HEK293 (cell line): ENCODE results near the gene TCIRG1.

Experiments
- CTCF ChIA-PET: fragments of 350-600 bp; formaldehyde crosslinking; extraction: SDS; loops from one replicate; lab custom pipeline; 2021; ENCODE audit warnings: antibody characterized with exemption; lab: Yijun Ruan, JAX
- POLR2A ChIA-PET: fragments of 300-600 bp; formaldehyde crosslinking; extraction: SDS; loops from one replicate; lab custom pipeline; 2020; ENCODE audit warnings: antibody characterized with exemption, inconsistent platforms; lab: Yijun Ruan, JAX
- H3K27ac ChIP-seq: fragments of 200-500 bp; sonication (Bioruptor generic); 2 replicates; pipeline ENCODE4 v1.5.1; 2014; ENCODE audit warnings: low read depth, low read length, control low read depth, inconsistent platforms; ENCODE audit errors: extremely low read depth
- H3K36me3 ChIP-seq, 2 experiments: fragments of 200-500 bp in 1 of 2; sonication (Bioruptor generic) in 1 of 2; 1 replicate in 1 of 2; 2 replicates in 1 of 2; pipeline ENCODE4 v1.5.1; 2014 to 2017; ENCODE audit warnings: inconsistent platforms in 2 of 2, low read length in 2 of 2; ENCODE audit not compliant: control insufficient read depth in 2 of 2, insufficient read depth in 1 of 2
- H3K4me1 ChIP-seq: fragments of 200-500 bp; sonication (Bioruptor generic); 2 replicates; pipeline ENCODE4 v1.5.1; 2014; ENCODE audit warnings: mild to moderate bottlenecking, low read length, inconsistent platforms; ENCODE audit not compliant: control insufficient read depth, insufficient read depth
- H3K4me3 ChIP-seq: 2 replicates; pipeline ENCODE4 v1.5.1; 2011; ENCODE audit warnings: low read depth, mild to moderate bottlenecking, control low read depth, low read length, moderate library complexity
- H3K9me3 ChIP-seq: fragments of 200-500 bp; sonication (Bioruptor generic); 2 replicates; pipeline ENCODE4 v1.5.1; 2014; ENCODE audit warnings: low read depth, low read length, inconsistent platforms; ENCODE audit not compliant: control insufficient read depth, insufficient read depth
- GLIS1 ChIP-seq: fragments of 450-650 bp; formaldehyde crosslinking; IDR thresholded peaks from 2 replicates; pipeline ENCODE4 v1.5.1; 2016; ENCODE audit warnings: missing biosample characterization, missing genetic modification characterization
- GLIS2 ChIP-seq: fragments of 450-650 bp; formaldehyde crosslinking; IDR thresholded peaks from 2 replicates; pipeline ENCODE4 v1.5.1; 2016; ENCODE audit warnings: missing biosample characterization, missing genetic modification characterization
- HOXA7 ChIP-seq: sonication (generic); formaldehyde crosslinking; IDR thresholded peaks from 2 replicates; pipeline ENCODE4 v1.8.1; 2022; ENCODE audit warnings: missing genetic modification reagents, borderline replicate concordance
- HOXD13 ChIP-seq: sonication (generic); formaldehyde crosslinking; IDR thresholded peaks from 2 replicates; pipeline ENCODE4 v1.8.0; 2022; ENCODE audit warnings: missing genetic modification reagents, borderline replicate concordance
- IKZF3 ChIP-seq: fragments of 450-650 bp; IDR thresholded peaks from 2 replicates; pipeline ENCODE4 v1.5.0; 2018; ENCODE audit warnings: missing biosample characterization, mild to moderate bottlenecking, missing genetic modification characterization, moderate library complexity
- KLF7 ChIP-seq: fragments of 450-650 bp; formaldehyde crosslinking; IDR thresholded peaks from 2 replicates; pipeline ENCODE4 v1.5.1; 2016; ENCODE audit warnings: missing biosample characterization, missing genetic modification characterization, borderline replicate concordance
- OSR2 ChIP-seq: fragments of 450-650 bp; formaldehyde crosslinking; IDR thresholded peaks from 2 replicates; pipeline ENCODE4 v1.5.1; 2016; ENCODE audit warnings: missing biosample characterization, missing genetic modification characterization
- REPIN1 ChIP-seq: fragments of 450-650 bp; formaldehyde crosslinking; IDR thresholded peaks from 2 replicates; pipeline ENCODE4 v1.5.1; 2017; ENCODE audit warnings: missing biosample characterization, missing genetic modification characterization, low read depth
- SP3 ChIP-seq: fragments of 450-650 bp; formaldehyde crosslinking; IDR thresholded peaks from 2 replicates; pipeline ENCODE4 v1.5.1; 2016; ENCODE audit warnings: missing biosample characterization, missing genetic modification characterization
- TRIM28 ChIP-seq: IDR thresholded peaks from 2 replicates; pipeline ENCODE4 v1.6.1; 2011; ENCODE audit warnings: low read length, control low read depth, borderline replicate concordance
- ZBTB20 ChIP-seq: fragments of 450-650 bp; formaldehyde crosslinking; IDR thresholded peaks from 2 replicates; pipeline ENCODE4 v1.5.1; 2016; ENCODE audit warnings: missing biosample characterization, missing genetic modification characterization
- ZBTB7A ChIP-seq: fragments of 450-650 bp; formaldehyde crosslinking; IDR thresholded peaks from 2 replicates; pipeline ENCODE4 v1.5.1; 2016; ENCODE audit warnings: low read depth, missing biosample characterization, missing genetic modification characterization
- ZNF133 ChIP-seq: fragments of 450-650 bp; formaldehyde crosslinking; IDR thresholded peaks from 2 replicates; pipeline ENCODE4 v1.5.1; 2016; ENCODE audit warnings: missing biosample characterization, missing genetic modification characterization
- ZNF16 ChIP-seq: fragments of 450-650 bp; formaldehyde crosslinking; IDR thresholded peaks from 2 replicates; pipeline ENCODE4 v1.5.1; 2016; ENCODE audit warnings: low read depth, missing biosample characterization, missing genetic modification characterization
- ZNF19 ChIP-seq: fragments of 450-650 bp; formaldehyde crosslinking; IDR thresholded peaks from 2 replicates; pipeline ENCODE4; 2016; ENCODE audit warnings: missing biosample characterization, missing genetic modification characterization, low read depth
- ZNF324 ChIP-seq: fragments of 450-650 bp; formaldehyde crosslinking; IDR thresholded peaks from 2 replicates; pipeline ENCODE4 v1.5.1; 2016; ENCODE audit warnings: missing biosample characterization, missing genetic modification characterization
- ZNF341 ChIP-seq: fragments of 450-650 bp; formaldehyde crosslinking; IDR thresholded peaks from 2 replicates; pipeline ENCODE4; 2016; ENCODE audit warnings: low read depth, missing biosample characterization, missing genetic modification characterization
- ZNF354C ChIP-seq: fragments of 450-650 bp; formaldehyde crosslinking; IDR thresholded peaks from 2 replicates; pipeline ENCODE4 v1.5.1; 2016; ENCODE audit warnings: missing biosample characterization, missing genetic modification characterization, low read depth, borderline replicate concordance
- ZNF37A ChIP-seq: fragments of 450-650 bp; IDR thresholded peaks from 2 replicates; pipeline ENCODE4 v1.5.1; 2018; ENCODE audit warnings: missing biosample characterization, missing genetic modification characterization
- ZNF433 ChIP-seq: fragments of 450-650 bp; formaldehyde crosslinking; IDR thresholded peaks from 2 replicates; pipeline ENCODE4 v1.5.1; 2016; ENCODE audit warnings: missing biosample characterization, missing genetic modification characterization, low read depth
- ZNF48 ChIP-seq: fragments of 450-650 bp; formaldehyde crosslinking; IDR thresholded peaks from 2 replicates; pipeline ENCODE4 v1.5.1; 2016; ENCODE audit warnings: missing biosample characterization, missing genetic modification characterization
- ZNF510 ChIP-seq: fragments of 450-650 bp; formaldehyde crosslinking; IDR thresholded peaks from 2 replicates; pipeline ENCODE4 v1.5.1; 2018; ENCODE audit warnings: mild to moderate bottlenecking, missing genetic modification characterization, missing biosample characterization; ENCODE audit not compliant: insufficient replicate concordance
- ZNF529 ChIP-seq: fragments of 450-650 bp; formaldehyde crosslinking; IDR thresholded peaks from 2 replicates; pipeline ENCODE4 v1.5.1; 2017; ENCODE audit warnings: missing genetic modification characterization, missing biosample characterization; ENCODE audit not compliant: insufficient replicate concordance
- ZNF548 ChIP-seq: fragments of 450-650 bp; formaldehyde crosslinking; IDR thresholded peaks from 2 replicates; pipeline ENCODE4 v1.5.1; 2016; ENCODE audit warnings: missing biosample characterization, missing genetic modification characterization
- TF ChIP-seq, protein P1 (sequence below): fragments of 450-650 bp; formaldehyde crosslinking; IDR thresholded peaks from 2 replicates; pipeline ENCODE4 v1.5.1; 2016; ENCODE audit warnings: missing biosample characterization, missing genetic modification characterization, low read depth
- TF ChIP-seq, protein P2 (sequence below): fragments of 450-650 bp; formaldehyde crosslinking; IDR thresholded peaks from 2 replicates; pipeline ENCODE4 v1.5.1; 2016; ENCODE audit warnings: missing biosample characterization, missing genetic modification characterization
- TF ChIP-seq, protein P3 (sequence below): IDR thresholded peaks from 2 replicates; pipeline ENCODE4 v1.6.1; 2011; ENCODE audit warnings: mild to moderate bottlenecking, low read depth, low read length, borderline replicate concordance
- TF ChIP-seq, protein P4 (sequence below): fragments of 450-650 bp; formaldehyde crosslinking; IDR thresholded peaks from 2 replicates; pipeline ENCODE4 v1.5.1; 2016; ENCODE audit warnings: missing biosample characterization, missing genetic modification characterization

TCIRG1 gene

DNA sequence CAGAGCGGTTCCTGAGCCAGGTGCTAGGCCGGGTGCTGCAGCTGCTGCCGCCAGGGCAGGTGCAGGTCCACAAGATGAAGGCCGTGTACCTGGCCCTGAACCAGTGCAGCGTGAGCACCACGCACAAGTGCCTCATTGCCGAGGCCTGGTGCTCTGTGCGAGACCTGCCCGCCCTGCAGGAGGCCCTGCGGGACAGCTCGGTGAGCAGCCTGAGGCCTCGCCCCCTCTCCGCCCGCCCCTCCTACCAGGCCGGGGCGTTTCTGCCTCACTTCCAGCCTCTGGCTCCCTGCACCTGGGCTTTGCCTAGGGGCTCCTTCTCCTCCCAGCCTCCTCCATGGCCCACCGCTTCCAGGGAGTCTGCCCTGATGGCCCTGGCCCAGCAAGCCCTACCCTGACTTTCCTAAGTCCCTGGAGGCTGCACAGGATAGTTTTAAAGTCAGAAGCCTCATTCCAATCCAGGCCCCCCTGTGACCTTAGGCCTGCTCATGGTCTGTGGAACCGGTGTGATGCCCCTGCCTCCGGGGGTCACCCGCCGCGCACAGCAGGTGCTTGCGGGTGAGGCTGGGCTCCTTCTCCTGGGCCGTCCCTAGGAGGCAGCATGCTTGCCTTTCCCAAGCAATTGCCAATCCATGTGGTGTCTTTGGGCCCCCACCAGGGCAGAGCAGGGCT lies 5.5 kb downstream of the TCIRG1 start (continued):
- TF ChIP-seq, protein P1, sequence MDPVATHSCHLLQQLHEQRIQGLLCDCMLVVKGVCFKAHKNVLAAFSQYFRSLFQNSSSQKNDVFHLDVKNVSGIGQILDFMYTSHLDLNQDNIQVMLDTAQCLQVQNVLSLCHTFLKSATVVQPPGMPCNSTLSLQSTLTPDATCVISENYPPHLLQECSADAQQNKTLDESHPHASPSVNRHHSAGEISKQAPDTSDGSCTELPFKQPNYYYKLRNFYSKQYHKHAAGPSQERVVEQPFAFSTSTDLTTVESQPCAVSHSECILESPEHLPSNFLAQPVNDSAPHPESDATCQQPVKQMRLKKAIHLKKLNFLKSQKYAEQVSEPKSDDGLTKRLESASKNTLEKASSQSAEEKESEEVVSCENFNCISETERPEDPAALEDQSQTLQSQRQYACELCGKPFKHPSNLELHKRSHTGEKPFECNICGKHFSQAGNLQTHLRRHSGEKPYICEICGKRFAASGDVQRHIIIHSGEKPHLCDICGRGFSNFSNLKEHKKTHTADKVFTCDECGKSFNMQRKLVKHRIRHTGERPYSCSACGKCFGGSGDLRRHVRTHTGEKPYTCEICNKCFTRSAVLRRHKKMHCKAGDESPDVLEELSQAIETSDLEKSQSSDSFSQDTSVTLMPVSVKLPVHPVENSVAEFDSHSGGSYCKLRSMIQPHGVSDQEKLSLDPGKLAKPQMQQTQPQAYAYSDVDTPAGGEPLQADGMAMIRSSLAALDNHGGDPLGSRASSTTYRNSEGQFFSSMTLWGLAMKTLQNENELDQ: no peak
- no peak for TF ChIP-seq ZNF16 (tag by site-specific recombination)
- TF ChIP-seq IKZF3 (tag by site-specific recombination): no peak
- no peak for TF ChIP-seq OSR2
- no peak for TF ChIP-seq ZNF548
- no peak for TF ChIP-seq ZNF19 (tag by site-specific recombination)
- TF ChIP-seq ZNF133: no peak
- no peak for TF ChIP-seq GLIS1
- TF ChIP-seq, protein P2, sequence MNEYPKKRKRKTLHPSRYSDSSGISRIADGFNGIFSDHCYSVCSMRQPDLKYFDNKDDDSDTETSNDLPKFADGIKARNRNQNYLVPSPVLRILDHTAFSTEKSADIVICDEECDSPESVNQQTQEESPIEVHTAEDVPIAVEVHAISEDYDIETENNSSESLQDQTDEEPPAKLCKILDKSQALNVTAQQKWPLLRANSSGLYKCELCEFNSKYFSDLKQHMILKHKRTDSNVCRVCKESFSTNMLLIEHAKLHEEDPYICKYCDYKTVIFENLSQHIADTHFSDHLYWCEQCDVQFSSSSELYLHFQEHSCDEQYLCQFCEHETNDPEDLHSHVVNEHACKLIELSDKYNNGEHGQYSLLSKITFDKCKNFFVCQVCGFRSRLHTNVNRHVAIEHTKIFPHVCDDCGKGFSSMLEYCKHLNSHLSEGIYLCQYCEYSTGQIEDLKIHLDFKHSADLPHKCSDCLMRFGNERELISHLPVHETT (tag by site-specific recombination): no peak
- TF ChIP-seq ZNF433: no peak
- TF ChIP-seq, protein P3, sequence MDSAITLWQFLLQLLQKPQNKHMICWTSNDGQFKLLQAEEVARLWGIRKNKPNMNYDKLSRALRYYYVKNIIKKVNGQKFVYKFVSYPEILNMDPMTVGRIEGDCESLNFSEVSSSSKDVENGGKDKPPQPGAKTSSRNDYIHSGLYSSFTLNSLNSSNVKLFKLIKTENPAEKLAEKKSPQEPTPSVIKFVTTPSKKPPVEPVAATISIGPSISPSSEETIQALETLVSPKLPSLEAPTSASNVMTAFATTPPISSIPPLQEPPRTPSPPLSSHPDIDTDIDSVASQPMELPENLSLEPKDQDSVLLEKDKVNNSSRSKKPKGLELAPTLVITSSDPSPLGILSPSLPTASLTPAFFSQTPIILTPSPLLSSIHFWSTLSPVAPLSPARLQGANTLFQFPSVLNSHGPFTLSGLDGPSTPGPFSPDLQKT: no peak
- TF ChIP-seq ZNF510 (tag by site-specific recombination): no peak
- TF ChIP-seq ZNF354C (tag by site-specific recombination): no peak
- no peak for TF ChIP-seq ZNF37A

DNA sequence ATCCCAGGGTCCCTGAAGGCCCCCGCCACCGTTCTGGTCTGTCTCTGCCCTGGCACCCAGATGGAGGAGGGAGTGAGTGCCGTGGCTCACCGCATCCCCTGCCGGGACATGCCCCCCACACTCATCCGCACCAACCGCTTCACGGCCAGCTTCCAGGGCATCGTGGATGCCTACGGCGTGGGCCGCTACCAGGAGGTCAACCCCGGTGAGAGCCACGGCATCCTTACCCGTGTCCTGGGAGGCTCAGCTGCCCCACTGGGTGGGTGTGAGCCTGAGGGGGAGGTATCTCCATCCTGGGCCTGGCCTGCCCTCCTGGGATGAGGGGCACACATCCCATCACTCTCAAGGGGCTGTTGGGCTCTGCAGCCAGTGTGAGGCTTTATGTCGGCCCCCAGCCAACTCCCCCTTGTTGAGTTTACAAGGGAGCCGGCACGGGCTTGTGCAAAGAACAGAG lies 6.1 kb downstream of the TCIRG1 start:
- ChIA-PET CTCF (interaction anchor here (0.6 kb wide), 1 partner anchor 149 kb away, joined by 4 read pairs; no protein-coding TSS in a partner anchor), POLR2A (no interaction called here)
- H3K4me3 ChIP-seq: no peak overlapping the region
- peaks cover 0 to 14% of the 10 kb centered on the region in 2 experiments; a peak in 1 of 3 replicates for H3K36me3 ChIP-seq
- no peaks in the 10 kb centered on the region for H3K4me1 ChIP-seq
- H3K9me3 ChIP-seq: no peaks in the 10 kb centered on the region
- no peak overlapping the region for H3K27ac ChIP-seq
- TF ChIP-seq GLIS2 (tag by site-specific recombination) (peak; percentile 23; the same call in 1 of the 2 replicates), ZNF48 (tag by site-specific recombination) (no peak)

DNA sequence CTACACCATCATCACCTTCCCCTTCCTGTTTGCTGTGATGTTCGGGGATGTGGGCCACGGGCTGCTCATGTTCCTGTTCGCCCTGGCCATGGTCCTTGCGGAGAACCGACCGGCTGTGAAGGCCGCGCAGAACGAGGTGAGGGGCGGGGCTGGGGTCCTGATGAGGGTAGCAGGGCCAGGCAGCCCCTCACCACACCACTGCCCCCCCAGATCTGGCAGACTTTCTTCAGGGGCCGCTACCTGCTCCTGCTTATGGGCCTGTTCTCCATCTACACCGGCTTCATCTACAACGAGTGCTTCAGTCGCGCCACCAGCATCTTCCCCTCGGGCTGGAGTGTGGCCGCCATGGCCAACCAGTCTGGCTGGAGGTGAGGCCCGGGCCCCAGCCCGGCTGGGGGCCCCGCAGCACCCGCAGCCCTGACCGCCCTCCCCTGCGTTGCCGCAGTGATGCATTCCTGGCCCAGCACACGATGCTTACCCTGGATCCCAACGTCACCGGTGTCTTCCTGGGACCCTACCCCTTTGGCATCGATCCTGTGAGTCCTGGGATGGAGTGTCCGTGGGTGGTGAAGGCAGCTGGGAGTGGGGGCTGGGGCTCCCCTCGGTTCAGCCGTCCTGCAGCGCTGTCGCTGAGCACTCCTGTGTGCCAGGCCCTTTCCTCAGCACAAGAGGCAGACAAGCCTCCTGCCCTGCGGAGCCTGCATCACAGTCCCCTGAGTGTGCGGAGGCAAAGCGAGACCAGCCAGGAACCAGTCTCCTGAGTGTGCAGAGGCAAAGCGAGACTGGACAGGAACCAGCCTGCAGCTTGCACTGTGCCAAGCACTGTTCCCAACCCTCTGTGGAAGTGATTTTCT lies 8.8 kb downstream of the TCIRG1 start:
- Histone ChIP-seq H3K4me3 (no peak overlapping the region), H3K36me3 (peaks cover 0 to 28% of the 10 kb centered on the region in 2 experiments; a peak in 1 of 3 replicates), H3K9me3 (no peaks in the 10 kb centered on the region), H3K4me1 (no peaks in the 10 kb centered on the region), H3K27ac (no peak overlapping the region)
- CTCF ChIA-PET: no interaction called here
- POLR2A ChIA-PET: interaction anchor here (0.6 kb wide), 1 partner anchor 8 kb away, joined by 6 read pairs; no protein-coding TSS in a partner anchor
- TF ChIP-seq TRIM28 (no peak), SP3 (tag by site-specific recombination) (no peak), HOXA7 (CRISPR knock-in tag) (no peak), ZNF324 (tag by site-specific recombination) (no peak), KLF7 (tag by site-specific recombination) (no peak), ZNF341 (tag by site-specific recombination) (no peak), ZBTB7A (tag by site-specific recombination) (no peak), HOXD13 (CRISPR knock-in tag) (no peak), REPIN1 (tag by site-specific recombination) (no peak), ZNF529 (no peak), ZBTB20 (no peak)
- TF ChIP-seq, protein P4, sequence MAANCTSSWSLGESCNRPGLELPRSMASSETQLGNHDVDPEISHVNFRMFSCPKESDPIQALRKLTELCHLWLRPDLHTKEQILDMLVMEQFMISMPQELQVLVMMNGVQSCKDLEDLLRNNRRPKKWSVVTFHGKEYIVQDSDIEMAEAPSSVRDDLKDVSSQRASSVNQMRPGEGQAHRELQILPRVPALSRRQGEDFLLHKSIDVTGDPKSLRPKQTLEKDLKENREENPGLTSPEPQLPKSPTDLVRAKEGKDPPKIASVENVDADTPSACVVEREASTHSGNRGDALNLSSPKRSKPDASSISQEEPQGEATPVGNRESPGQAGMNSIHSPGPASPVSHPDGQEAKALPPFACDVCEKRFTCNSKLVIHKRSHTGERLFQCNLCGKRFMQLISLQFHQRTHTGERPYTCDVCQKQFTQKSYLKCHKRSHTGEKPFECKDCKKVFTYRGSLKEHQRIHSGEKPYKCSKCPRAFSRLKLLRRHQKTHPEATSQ (tag by site-specific recombination): no peak
